Measurements from ENCODE around the gene KMO. TPM values are rescaled to one million over a fixed set of nuclear protein-coding genes. Genes with fewer than 3 reads are reported as not detected.

Gene KMO
- total and polyA plus RNA-seq, 2 of the 8 experiments (the other 6 are each of a cell fraction or from before 2014, with no cell fraction given): not detected

GRCh38 chr1:241525026-241525425 lies 7.2 kb upstream of the KMO start:
- Histone ChIP-seq H3K23me2 (ENCODE audit: low read depth, low read length) (no peaks in the 10 kb centered on the region), H3K79me1 (ENCODE audit: low read depth, low read length) (no peaks in the 10 kb centered on the region), H3K18ac (ENCODE audit: extremely low read depth, low read length) (no peak overlapping the region), H3K36me3 (ENCODE audit: control insufficient read depth in 2 of 4, insufficient read depth in 4 of 4, low read length in 3 of 4) (no peaks in the 10 kb centered on the region), H3K9ac (replicated peaks in 1 of 4; ENCODE audit: extremely low read depth in 1 of 4, low read depth in 3 of 4, low read length in 3 of 4) (no peak overlapping the region), H2AK5ac (ENCODE audit: low read depth, low read length) (no peak overlapping the region), H2BK12ac (ENCODE audit: low read depth, low read length) (no peak overlapping the region), H3K4me2 (ENCODE audit: insufficient read depth in 1 of 2, low read depth in 2 of 2, low read length in 2 of 2) (no peak overlapping the region), H2BK5ac (ENCODE audit: low read depth, low read length) (no peak overlapping the region), H3K4me1 (replicated peaks in 1 of 4; ENCODE audit: control insufficient read depth in 3 of 4, insufficient read depth in 4 of 4, low read length in 3 of 4) (0 out of 7 replicates have a peak, but pooled peaks cover 0 to 2% (median 0%) of the 10 kb centered on the region in 4 experiments), H2BK15ac (ENCODE audit: low read length) (no peak overlapping the region), H4K5ac (ENCODE audit: insufficient read length, low read depth, low read length) (no peak overlapping the region), H4K91ac (replicated peaks; ENCODE audit: insufficient read length, low read length) (no peak overlapping the region), H3K14ac (ENCODE audit: insufficient read length) (no peak overlapping the region), H3K27ac (ENCODE audit: low read depth, low read length) (no peak overlapping the region), H2BK120ac (replicated peaks; ENCODE audit: low read depth, low read length) (no peak overlapping the region), H3K4ac (replicated peaks; ENCODE audit: insufficient read length, low read depth, low read length) (no peak overlapping the region), H3K4me3 (ENCODE audit: extremely low read depth in 1 of 4, insufficient read depth in 2 of 4, low read depth in 3 of 4, low read length in 4 of 4) (no peak overlapping the region), H3K79me2 (ENCODE audit: control insufficient read depth in 1 of 2, insufficient read depth in 2 of 2, low read length in 2 of 2) (no peaks in the 10 kb centered on the region), H4K8ac (ENCODE audit: extremely low read depth, insufficient read depth, low read length) (no peak overlapping the region), H3K9me3 (ENCODE audit: insufficient read depth in 2 of 2, low read depth in 1 of 2, low read length in 1 of 2) (no peaks in the 10 kb centered on the region), H3K56ac (replicated peaks; ENCODE audit: insufficient read length, low read depth, low read length) (no peak overlapping the region), H2BK20ac (ENCODE audit: low read length) (no peak overlapping the region), H3K23ac (ENCODE audit: insufficient read length) (no peak overlapping the region), H2AFZ (ENCODE audit: low read length) (no peak overlapping the region), H4K20me1 (replicated peaks in 1 of 2; ENCODE audit: control insufficient read depth in 1 of 2, insufficient read depth in 2 of 2, low read length in 2 of 2) (no peaks in the 10 kb centered on the region), H3K27me3 (replicated peaks in 1 of 4; ENCODE audit: control insufficient read depth in 3 of 4, extremely low read depth in 1 of 4, insufficient read depth in 3 of 4, low read length in 3 of 4) (peaks cover 0 to 1% (median 0%) of the 10 kb centered on the region in 4 experiments; a peak in 1 of 7 replicates)
- ChIA-PET POLR2A (ENCODE audit: partially characterized antibody) (no interaction called here), CTCF (ENCODE audit: partially characterized antibody) (interaction anchor here (1.2 to 2.1 kb wide), 4 partner anchors 22 to 637 kb away, joined by 3 to 5 read pairs (median 4); no protein-coding TSS in a partner anchor)
- no peak for FAIRE-seq
- TF ChIP-seq SP2 (IDR thresholded peaks at IDR 0.05; ENCODE audit: low read length) (no peak), SAP30 (IDR thresholded peaks at IDR 0.05; ENCODE audit: insufficient read depth, insufficient replicate concordance, low read length) (no peak)
- 78% methylated on average over 3 of the region's 3 CpGs; no CpG with 5 or more reads in 1 of the 2 experiments for WGBS, 2 experiments (ENCODE audit: extremely low coverage in 1 of 2, insufficient coverage in 1 of 2, insufficient read length in 1 of 2, insufficient replicate concordance in 2 of 2, low coverage in 1 of 2, low lambda C conversion rate in 2 of 2, missing lambda C conversion rate in 1 of 2)
- DNase-seq (ENCODE audit: low read depth in 1 of 2, low spot score in 2 of 2): no peak
